PFSK-1 (cell line): Measurements from ENCODE around the gene HAUS2.

Experiments used
- POLR2AphosphoS5 ChIP-seq: IDR thresholded peaks from 2 replicates; pipeline ENCODE4 v1.6.1; 2012; ENCODE audit warnings: low read depth, mild to moderate bottlenecking, control low read depth, low read length, moderate library complexity
- SIN3A ChIP-seq: IDR thresholded peaks from 2 replicates; pipeline ENCODE4 v1.6.1; 2012; ENCODE audit warnings: mild to moderate bottlenecking, low read length, moderate library complexity, borderline replicate concordance; ENCODE audit not compliant: insufficient read depth

GRCh38 chr15:42603978-42604377 lies 55.3 kb downstream of the HAUS2 start:
- no peak for TF ChIP-seq POLR2AphosphoS5
- TF ChIP-seq SIN3A: no peak
